WTC11 (cell line): ENCODE results near the gene MAEA.

ENCODE experiments used
- MYBL2 ChIP-seq: sonication (generic); formaldehyde crosslinking; IDR thresholded peaks from 2 replicates; pipeline ENCODE4 v1.8.1; 2023; ENCODE audit warnings: mild to moderate bottlenecking, moderate library complexity, missing genetic modification reagents
- TF ChIP-seq, protein P1 (sequence below): fragments of 200-600 bp; IDR thresholded peaks from 2 replicates; pipeline ENCODE4 v1.8.0; 2022; ENCODE audit warnings: antibody characterized with exemption
- TF ChIP-seq, protein P2 (sequence below): sonication (generic); formaldehyde crosslinking; IDR thresholded peaks from 2 replicates; pipeline ENCODE4 v1.8.1; 2023; ENCODE audit warnings: mild to moderate bottlenecking, moderate library complexity, missing genetic modification reagents

DNA sequence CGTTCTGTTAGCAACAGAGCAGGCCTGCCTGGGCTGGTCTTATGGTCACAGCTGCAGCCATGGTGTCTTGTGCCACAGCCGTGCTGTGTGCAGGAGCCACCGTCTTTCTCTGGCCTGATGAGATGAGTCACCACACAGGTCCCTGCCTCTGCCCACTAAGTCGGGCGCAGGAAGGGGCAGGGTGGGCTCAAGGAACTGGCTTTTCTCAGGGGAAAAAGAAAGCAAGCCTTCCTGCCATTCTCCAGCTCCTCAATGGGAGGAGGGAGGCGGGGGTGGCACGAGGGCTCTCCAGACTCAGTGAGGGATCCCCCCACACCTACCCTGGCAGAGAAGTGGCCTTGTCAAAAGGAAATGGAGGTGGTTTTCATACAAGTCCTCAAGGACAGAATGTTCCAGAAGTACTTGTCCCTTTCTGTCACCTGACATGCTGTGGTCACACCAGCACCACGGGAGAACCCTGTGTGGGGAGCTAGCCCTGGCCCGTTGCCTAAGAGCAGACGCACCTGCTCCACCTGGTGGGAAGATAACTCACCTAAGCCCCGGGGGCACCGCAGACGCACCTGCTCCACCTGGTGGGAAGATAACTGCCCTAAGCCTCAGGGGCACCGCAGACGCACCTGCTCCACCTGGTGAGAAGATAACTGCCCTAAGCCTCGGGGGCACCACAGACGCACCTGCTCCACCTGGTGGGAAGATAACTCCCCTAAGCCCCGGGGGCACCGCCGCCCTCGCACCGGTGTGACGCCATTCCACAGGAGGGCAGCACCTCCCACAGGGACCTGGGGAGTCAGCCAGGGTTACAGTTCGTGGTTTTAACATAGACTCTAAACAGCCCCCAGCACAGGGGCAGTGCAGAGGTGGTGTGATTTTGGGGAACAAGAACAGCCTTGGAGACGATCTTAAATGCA, 75.8 kb downstream of the MAEA start:
- TF ChIP-seq, protein P1, sequence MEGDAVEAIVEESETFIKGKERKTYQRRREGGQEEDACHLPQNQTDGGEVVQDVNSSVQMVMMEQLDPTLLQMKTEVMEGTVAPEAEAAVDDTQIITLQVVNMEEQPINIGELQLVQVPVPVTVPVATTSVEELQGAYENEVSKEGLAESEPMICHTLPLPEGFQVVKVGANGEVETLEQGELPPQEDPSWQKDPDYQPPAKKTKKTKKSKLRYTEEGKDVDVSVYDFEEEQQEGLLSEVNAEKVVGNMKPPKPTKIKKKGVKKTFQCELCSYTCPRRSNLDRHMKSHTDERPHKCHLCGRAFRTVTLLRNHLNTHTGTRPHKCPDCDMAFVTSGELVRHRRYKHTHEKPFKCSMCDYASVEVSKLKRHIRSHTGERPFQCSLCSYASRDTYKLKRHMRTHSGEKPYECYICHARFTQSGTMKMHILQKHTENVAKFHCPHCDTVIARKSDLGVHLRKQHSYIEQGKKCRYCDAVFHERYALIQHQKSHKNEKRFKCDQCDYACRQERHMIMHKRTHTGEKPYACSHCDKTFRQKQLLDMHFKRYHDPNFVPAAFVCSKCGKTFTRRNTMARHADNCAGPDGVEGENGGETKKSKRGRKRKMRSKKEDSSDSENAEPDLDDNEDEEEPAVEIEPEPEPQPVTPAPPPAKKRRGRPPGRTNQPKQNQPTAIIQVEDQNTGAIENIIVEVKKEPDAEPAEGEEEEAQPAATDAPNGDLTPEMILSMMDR: no peak
- no peak for TF ChIP-seq MYBL2 (CRISPR knock-in tag)
- TF ChIP-seq, protein P2, sequence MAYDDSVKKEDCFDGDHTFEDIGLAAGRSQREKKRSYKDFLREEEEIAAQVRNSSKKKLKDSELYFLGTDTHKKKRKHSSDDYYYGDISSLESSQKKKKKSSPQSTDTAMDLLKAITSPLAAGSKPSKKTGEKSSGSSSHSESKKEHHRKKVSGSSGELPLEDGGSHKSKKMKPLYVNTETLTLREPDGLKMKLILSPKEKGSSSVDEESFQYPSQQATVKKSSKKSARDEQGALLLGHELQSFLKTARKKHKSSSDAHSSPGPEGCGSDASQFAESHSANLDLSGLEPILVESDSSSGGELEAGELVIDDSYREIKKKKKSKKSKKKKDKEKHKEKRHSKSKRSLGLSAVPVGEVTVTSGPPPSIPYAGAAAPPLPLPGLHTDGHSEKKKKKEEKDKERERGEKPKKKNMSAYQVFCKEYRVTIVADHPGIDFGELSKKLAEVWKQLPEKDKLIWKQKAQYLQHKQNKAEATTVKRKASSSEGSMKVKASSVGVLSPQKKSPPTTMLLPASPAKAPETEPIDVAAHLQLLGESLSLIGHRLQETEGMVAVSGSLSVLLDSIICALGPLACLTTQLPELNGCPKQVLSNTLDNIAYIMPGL (CRISPR knock-in tag): no peak
